Kasumi-1 (cell line): ENCODE data around the gene HMGCS2.

Experiments used
- DNase-seq, 2 experiments: peaks; one replicate each; lab custom pipeline; 2025; lab: John Stamatoyannopoulos, UW

Gene HMGCS2

GRCh38 chr1:119758584-119758983 is 10.1 kb downstream of the HMGCS2 start:
- DNase-seq: no peak

- DNase-seq: no peak
Observed at GRCh38 chr1:119752592-119752991, 16.1 kb downstream of the HMGCS2 start.

GRCh38 chr1:119748040-119748439 is 20.7 kb downstream of the HMGCS2 start:
- DNase-seq: no peak

- no peak for DNase-seq
Observed at GRCh38 chr1:119747451-119747850, 21.3 kb downstream of the HMGCS2 start.

- no peak for DNase-seq
Observed at GRCh38 chr1:119745034-119745433, 23.7 kb downstream of the HMGCS2 start.

- DNase-seq: no peak
Observed at GRCh38 chr1:119744598-119744942, 24.1 kb downstream of the HMGCS2 start.

GRCh38 chr1:119743776-119744597 is 24.7 kb downstream of the HMGCS2 start:
- DNase-seq: peak; percentile 71 to 80

- DNase-seq: no peak
Observed at GRCh38 chr1:119743308-119743707, 25.4 kb downstream of the HMGCS2 start.

GRCh38 chr1:119742677-119743076 is 26.0 kb downstream of the HMGCS2 start:
- DNase-seq: no peak

GRCh38 chr1:119742202-119742601 is 26.5 kb downstream of the HMGCS2 start:
- DNase-seq: no peak

- no peak for DNase-seq
Observed at GRCh38 chr1:119740896-119741780, 27.6 kb downstream of the HMGCS2 start.

GRCh38 chr1:119740261-119740660 is 28.4 kb downstream of the HMGCS2 start:
- DNase-seq: no peak

- no peak for DNase-seq
Observed at GRCh38 chr1:119739150-119739549, 29.6 kb downstream of the HMGCS2 start.

- no peak for DNase-seq
Observed at GRCh38 chr1:119738100-119738720, 30.5 kb downstream of the HMGCS2 start.

- DNase-seq: no peak
Observed at GRCh38 chr1:119737040-119737682, 31.5 kb downstream of the HMGCS2 start.

GRCh38 chr1:119736649-119737039 is 32.1 kb downstream of the HMGCS2 start:
- no peak for DNase-seq

- no peak for DNase-seq
Observed at GRCh38 chr1:119735217-119735616, 33.5 kb downstream of the HMGCS2 start.

GRCh38 chr1:119733754-119734153 is 35.0 kb downstream of the HMGCS2 start:
- no peak for DNase-seq

GRCh38 chr1:119732465-119733168 is 36.1 kb downstream of the HMGCS2 start:
- DNase-seq: no peak

GRCh38 chr1:119731741-119732430 is 36.8 kb downstream of the HMGCS2 start:
- DNase-seq: no peak

- DNase-seq: no peak
Observed at GRCh38 chr1:119731060-119731459, 37.6 kb downstream of the HMGCS2 start.
